CD4-positive, alpha-beta memory T cell (primary cell): ENCODE measurements around the gene FBLN7. TPM values are rescaled to one million over a fixed set of nuclear protein-coding genes. Genes with fewer than 3 reads are reported as not detected.

Source experiments
- CTCF ChIA-PET: fragments of 350-600 bp; sonication (Branson Sonifier 250); formaldehyde crosslinking; loops from one replicate; lab custom pipeline; 2021; ENCODE audit warnings: inconsistent platforms; ENCODE audit not compliant: partially characterized antibody; lab: Charles Lee
- POLR2A ChIA-PET: fragments of 350-600 bp; sonication (Branson Sonifier 250); formaldehyde crosslinking; loops from one replicate; lab custom pipeline; 2021; ENCODE audit not compliant: partially characterized antibody; lab: Charles Lee
- DNase-seq, 5 donors: peaks; one replicate each; pipeline versions ENCODE4 v3.0.0 to v3.0.0-alpha.2; 2020 to 2022; ENCODE audit warnings: mixed read lengths in 1 of 5
- H3K27ac ChIP-seq: one replicate; pipeline ENCODE4 v1.7.0; 2013; ENCODE audit warnings: low read depth, low read length
- H3K27me3 ChIP-seq: 2 replicates; pipeline ENCODE4 v1.7.0; 2013; ENCODE audit warnings: mild to moderate bottlenecking, low read length, moderate library complexity; ENCODE audit not compliant: insufficient read depth
- H3K36me3 ChIP-seq: 2 replicates; pipeline ENCODE4 v1.7.0; 2013; ENCODE audit warnings: mild to moderate bottlenecking, low read length, moderate library complexity; ENCODE audit not compliant: insufficient read depth
- H3K4me1 ChIP-seq: 2 replicates; pipeline ENCODE4 v1.7.0; 2013; ENCODE audit warnings: mild to moderate bottlenecking, low read length, moderate library complexity; ENCODE audit not compliant: insufficient read depth
- H3K4me3 ChIP-seq, 2 donors: one replicate each; pipeline ENCODE4 v1.7.0; 2013; ENCODE audit warnings: low read length in 2 of 2, mild to moderate bottlenecking in 1 of 2
- H3K9me3 ChIP-seq, 2 donors: one replicate each; pipeline ENCODE4 v1.7.0; 2013; ENCODE audit warnings: low read length in 2 of 2, control low read depth in 1 of 2; ENCODE audit not compliant: control insufficient read depth in 1 of 2
- H3K27ac Mint-ChIP-seq, 7 donors: one replicate each; pipeline ENCODE4 v1.8.0; 2020 to 2021; ENCODE audit warnings: mixed read lengths in 7 of 7, mild to moderate bottlenecking in 6 of 7, inconsistent platforms in 3 of 7, moderate library complexity in 3 of 7
- H3K27me3 Mint-ChIP-seq, 2 donors: one replicate each; pipeline ENCODE4 v1.8.0; 2020 to 2021; ENCODE audit warnings: mixed read lengths in 2 of 2
- H3K36me3 Mint-ChIP-seq, 2 donors: one replicate each; pipeline ENCODE4 v1.8.0; 2020 to 2021; ENCODE audit warnings: mixed read lengths in 2 of 2, inconsistent platforms in 1 of 2, mild to moderate bottlenecking in 1 of 2
- H3K4me1 Mint-ChIP-seq, 4 donors: one replicate each; pipeline ENCODE4 v1.8.0; 2020 to 2021; ENCODE audit warnings: mixed read lengths in 4 of 4, mild to moderate bottlenecking in 1 of 4
- H3K4me3 Mint-ChIP-seq, 8 donors: one replicate each; pipeline ENCODE4 v1.8.0; 2020 to 2021; ENCODE audit warnings: mixed read lengths in 8 of 8, mild to moderate bottlenecking in 7 of 8, moderate library complexity in 6 of 8, inconsistent platforms in 3 of 8
- H3K9me3 Mint-ChIP-seq, 8 donors: one replicate each; pipeline ENCODE4 v1.8.0; 2020 to 2021; ENCODE audit warnings: mixed read lengths in 8 of 8, mild to moderate bottlenecking in 5 of 8, inconsistent platforms in 3 of 8, moderate library complexity in 1 of 8
- intact Hi-C: fragments of 100-400 bp; cut with micrococcal nuclease; formaldehyde crosslinking; loops from one replicate; pipeline ENCODE4 v1.15.1; 2023
- polyA plus RNA-seq, 2 donors: library from polyadenylated mRNA; unstranded; fragments of 300-500 nt; fragmentation: Illumina TruSeq; gene quantifications; one replicate each; pipeline ENCODE4 v1.2.3, GENCODE V29; 2021
- total RNA-seq, 2 experiments: library from RNA; stranded (reverse); gene quantifications; one replicate each; pipeline ENCODE4 v1.2.3, GENCODE V29; 2021

Gene FBLN7
- total and polyA plus RNA-seq, 4 experiments from 2014 or later, result 29.3 to 41.2 (median 35.7) TPM

DNA sequence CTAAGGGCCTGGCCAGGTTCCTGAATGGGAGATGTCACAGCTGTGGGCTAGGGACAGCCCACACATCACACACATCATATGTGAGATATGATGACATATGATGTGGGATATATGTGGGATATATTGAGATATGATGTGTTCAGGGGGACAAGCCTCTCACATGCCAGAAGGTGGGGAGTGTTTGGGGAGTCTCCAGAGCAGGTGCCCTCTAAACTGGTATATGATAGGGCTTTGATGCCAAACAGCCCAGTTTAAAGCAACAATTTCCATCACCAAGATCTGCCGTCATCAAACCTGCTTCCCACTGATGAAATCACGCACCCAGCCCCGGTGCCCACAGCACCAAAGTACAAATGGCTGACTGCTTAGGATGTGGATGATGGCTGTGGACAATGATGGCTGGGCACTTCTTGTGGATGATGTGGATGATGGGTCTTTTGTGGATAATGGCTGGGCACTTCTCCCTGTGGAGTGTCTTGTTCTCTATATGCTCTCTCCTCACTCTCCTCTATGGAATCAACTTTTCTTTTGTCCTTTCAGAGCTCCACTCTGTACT is 50.9 kb downstream of the FBLN7 start:
- Histone ChIP-seq H3K27me3 (no peaks in the 10 kb centered on the region), H3K36me3 (peaks cover 4% of the 10 kb centered on the region), H3K27ac (peak overlapping the region; percentile 80), H3K9me3 (no peaks in the 10 kb centered on the region), H3K4me1 (peaks cover 87% of the 10 kb centered on the region), H3K4me3 (peak overlapping the region in 1 of 2 donors; percentile 30)
- Mint-ChIP-seq H3K4me1 (peaks cover 54 to 88% (median 75%) of the 10 kb centered on the region in 4 donors), H3K27me3 (peaks cover 0 to 1% of the 10 kb centered on the region in 2 donors), H3K36me3 (peaks cover 22 to 31% of the 10 kb centered on the region in 2 donors), H3K9me3 (no peaks in the 10 kb centered on the region), H3K27ac (peak overlapping the region; percentile 93 to 100 (median 99)), H3K4me3 (peak overlapping the region; percentile 54 to 86 (median 73))
- DNase-seq, result peak in 1 of 5 donors; percentile 57
- ChIA-PET CTCF (interaction anchor here (0.5 to 2.4 kb wide), 5 partner anchors 28 to 345 kb away, joined by 3 to 7 read pairs (median 4); partner anchors contain the start of gene ZC3H8), POLR2A (interaction anchor here (0.5 to 3.3 kb wide), 11 partner anchors 13 to 134 kb away, joined by 3 to 21 read pairs (median 4); partner anchors contain the start of genes TMEM87B and ZC3H8)
- intact Hi-C loops, result loop anchor here (2.0 to 10.0 kb wide), 5 partner anchors 43 to 1064 kb away; partner anchors contain the start of genes BCL2L11, RGPD8 and TMEM87B

DNA sequence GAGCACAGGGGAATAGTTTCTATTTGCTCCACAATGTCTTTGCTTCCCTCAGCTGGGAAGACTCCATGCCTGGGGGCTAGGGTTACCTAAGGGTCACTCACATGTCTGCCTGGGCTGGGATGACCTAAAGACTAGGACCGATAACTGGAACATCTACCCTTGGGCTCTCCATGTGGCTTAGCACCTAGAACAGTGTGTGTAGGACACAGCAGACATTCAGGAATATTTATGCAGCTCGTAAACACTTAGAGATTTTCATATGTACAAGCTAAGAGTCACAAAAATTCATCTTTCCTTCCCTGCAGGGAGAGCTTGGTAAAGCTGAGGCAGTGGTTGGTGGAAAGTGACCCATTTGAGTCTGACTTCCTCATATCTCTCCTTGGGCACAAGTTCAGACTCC is 55.8 kb downstream of the FBLN7 start:
- Mint-ChIP-seq H3K27me3 (no peaks in the 10 kb centered on the region), H3K9me3 (no peaks in the 10 kb centered on the region), H3K4me1 (peaks cover 41 to 62% (median 49%) of the 10 kb centered on the region in 4 donors), H3K4me3 (peak overlapping the region in 4 of 8 donors; percentile 42 to 66 (median 55)), H3K36me3 (peaks cover 12 to 33% of the 10 kb centered on the region in 2 donors), H3K27ac (peak overlapping the region in 4 of 7 donors; percentile 67 to 83 (median 78))
- no peak for DNase-seq
- no peak overlapping the region for H3K4me3 ChIP-seq
- intact Hi-C loops, result no loop called here
- H3K27ac ChIP-seq, result no peak overlapping the region
- H3K9me3 ChIP-seq, result no peaks in the 10 kb centered on the region
- H3K27me3 ChIP-seq, result no peaks in the 10 kb centered on the region
- no peaks in the 10 kb centered on the region for H3K36me3 ChIP-seq
- H3K4me1 ChIP-seq, result peaks cover 59% of the 10 kb centered on the region
- ChIA-PET CTCF (no interaction called here), POLR2A (interaction anchor here (1.3 to 8.5 kb wide), 2 partner anchors 11 to 38 kb away, joined by 4 to 73 read pairs; no protein-coding TSS in a partner anchor)

DNA sequence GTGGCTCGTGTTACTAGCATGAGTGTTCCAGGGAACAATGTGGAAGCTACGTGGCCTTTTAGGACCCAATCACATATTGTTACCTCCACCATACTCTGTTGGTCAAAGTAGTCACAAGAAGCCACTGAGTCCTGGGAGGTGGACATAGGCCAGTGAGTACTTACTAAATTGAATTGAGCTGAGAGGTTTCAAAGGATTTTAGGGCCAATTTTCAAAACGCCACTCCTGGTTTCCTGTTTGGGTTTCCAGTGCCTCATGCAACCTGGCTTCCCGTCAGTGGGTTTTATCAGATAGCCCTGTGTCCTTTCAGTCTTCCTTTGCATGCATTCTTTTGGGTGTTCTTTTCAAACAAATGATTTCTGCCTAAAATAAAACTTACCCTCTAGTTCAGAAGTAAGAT is 56.3 kb downstream of the FBLN7 start:
- Mint-ChIP-seq H3K36me3 (peaks cover 14 to 38% of the 10 kb centered on the region in 2 donors), H3K4me3 (peak overlapping the region in 6 of 8 donors; percentile 21 to 66 (median 59)), H3K9me3 (no peaks in the 10 kb centered on the region), H3K27me3 (no peaks in the 10 kb centered on the region), H3K27ac (peak overlapping the region; percentile 67 to 89 (median 81)), H3K4me1 (peaks cover 38 to 57% (median 45%) of the 10 kb centered on the region in 4 donors)
- no peaks in the 10 kb centered on the region for H3K27me3 ChIP-seq
- H3K4me3 ChIP-seq, result no peak overlapping the region
- DNase-seq, result peak in 1 of 5 donors; percentile 6
- no peaks in the 10 kb centered on the region for H3K36me3 ChIP-seq
- CTCF ChIA-PET, result no interaction called here
- peaks cover 54% of the 10 kb centered on the region for H3K4me1 ChIP-seq
- no peaks in the 10 kb centered on the region for H3K9me3 ChIP-seq
- intact Hi-C loops, result no loop called here
- POLR2A ChIA-PET, result interaction anchor here (1.3 to 8.5 kb wide), 2 partner anchors 12 to 38 kb away, joined by 4 to 73 read pairs; no protein-coding TSS in a partner anchor
- no peak overlapping the region for H3K27ac ChIP-seq

DNA sequence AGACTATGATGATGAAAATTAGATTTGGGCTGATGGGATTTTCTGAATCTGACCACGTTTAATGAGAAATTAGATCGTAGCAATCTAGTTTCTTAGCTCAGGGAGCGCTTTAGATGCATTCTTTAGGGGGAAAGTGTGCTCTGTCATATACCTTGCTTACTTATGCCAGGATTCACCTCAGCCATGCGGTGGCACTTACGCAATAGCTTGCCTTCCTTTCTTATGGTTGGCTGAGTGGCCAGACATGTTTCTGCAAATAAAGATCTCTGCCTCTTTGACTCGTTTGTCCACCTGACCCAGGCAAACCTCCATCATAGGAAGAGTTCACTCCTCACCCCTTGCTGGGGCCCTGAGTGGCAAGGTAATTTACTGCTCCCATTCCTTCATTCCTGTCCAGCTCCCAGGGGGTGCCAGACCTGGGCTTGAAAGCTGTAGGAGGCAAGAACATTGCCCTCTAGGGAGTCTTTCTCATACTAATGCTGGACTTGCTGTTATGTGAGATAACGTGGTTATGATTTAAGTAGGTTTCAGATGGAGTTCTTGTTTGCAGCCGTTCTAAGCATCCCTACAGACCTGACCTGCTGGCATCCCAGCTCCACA is 57.1 kb downstream of the FBLN7 start:
- no peak for DNase-seq
- Histone ChIP-seq H3K27me3 (no peaks in the 10 kb centered on the region), H3K36me3 (no peaks in the 10 kb centered on the region), H3K9me3 (no peaks in the 10 kb centered on the region), H3K4me3 (no peak overlapping the region), H3K4me1 (peaks cover 47% of the 10 kb centered on the region), H3K27ac (no peak overlapping the region)
- Mint-ChIP-seq H3K36me3 (peaks cover 20 to 46% of the 10 kb centered on the region in 2 donors), H3K9me3 (no peaks in the 10 kb centered on the region), H3K27ac (peak overlapping the region in 5 of 7 donors; percentile 13 to 86 (median 22)), H3K4me3 (peak overlapping the region in 2 of 8 donors; percentile 17 to 64), H3K27me3 (no peaks in the 10 kb centered on the region), H3K4me1 (peaks cover 33 to 51% (median 38%) of the 10 kb centered on the region in 4 donors)
- ChIA-PET POLR2A (interaction anchor here (8.5 kb wide), 1 partner anchor 13 kb away, joined by 73 read pairs; no protein-coding TSS in a partner anchor), CTCF (no interaction called here)
- intact Hi-C loops, result no loop called here

DNA sequence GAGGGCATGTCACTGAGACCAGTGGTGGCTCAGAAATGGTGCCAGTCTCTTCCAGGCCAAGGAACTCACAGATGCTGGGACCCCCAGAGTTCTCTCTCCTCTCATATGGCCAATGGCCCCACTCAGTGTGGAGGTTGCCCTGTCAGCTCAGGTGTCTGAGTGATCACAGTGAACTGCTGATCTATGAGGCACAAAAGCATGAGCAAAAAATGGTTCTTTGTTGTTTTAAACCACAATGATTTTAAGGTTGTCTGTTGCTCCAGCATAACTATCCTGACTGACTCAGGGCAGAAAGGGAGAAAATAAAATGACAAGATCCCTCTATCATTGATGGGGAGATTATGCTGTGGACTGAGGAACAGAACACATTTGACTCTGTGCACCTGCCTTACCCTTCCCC is 57.8 kb downstream of the FBLN7 start:
- Histone ChIP-seq H3K36me3 (no peaks in the 10 kb centered on the region), H3K27me3 (no peaks in the 10 kb centered on the region), H3K4me1 (peaks cover 40% of the 10 kb centered on the region), H3K27ac (no peak overlapping the region), H3K9me3 (no peaks in the 10 kb centered on the region), H3K4me3 (no peak overlapping the region)
- Mint-ChIP-seq H3K4me1 (peaks cover 30 to 46% (median 33%) of the 10 kb centered on the region in 4 donors), H3K27ac (peak overlapping the region in 6 of 7 donors; percentile 35 to 89 (median 50)), H3K36me3 (peaks cover 18 to 49% of the 10 kb centered on the region in 2 donors), H3K4me3 (no peak overlapping the region), H3K27me3 (no peaks in the 10 kb centered on the region), H3K9me3 (no peaks in the 10 kb centered on the region)
- DNase-seq, result no peak
- CTCF ChIA-PET, result no interaction called here
- intact Hi-C loops, result no loop called here
- POLR2A ChIA-PET, result interaction anchor here (0.6 to 8.5 kb wide), 2 partner anchors 13 to 498 kb away, joined by 4 to 73 read pairs; no protein-coding TSS in a partner anchor

- no peak overlapping the region for H3K4me3 ChIP-seq
- peaks cover 0 to under 1% of the 10 kb centered on the region in 2 donors for H3K9me3 ChIP-seq
- DNase-seq, result no peak
- no peaks in the 10 kb centered on the region for H3K27me3 ChIP-seq
- CTCF ChIA-PET, result no interaction called here
- no peak overlapping the region for H3K4me3 Mint-ChIP-seq
- peaks cover 20 to 28% (median 22%) of the 10 kb centered on the region in 4 donors for H3K4me1 Mint-ChIP-seq
- POLR2A ChIA-PET, result interaction anchor here (8.5 kb wide), 1 partner anchor 15 kb away, joined by 73 read pairs; no protein-coding TSS in a partner anchor
- H3K4me1 ChIP-seq, result peaks cover 25% of the 10 kb centered on the region
- peaks cover 22 to 46% of the 10 kb centered on the region in 2 donors for H3K36me3 Mint-ChIP-seq
- H3K9me3 Mint-ChIP-seq, result peaks cover 0 to 1% (median 0%) of the 10 kb centered on the region in 8 donors
- H3K27ac ChIP-seq, result no peak overlapping the region
- H3K27me3 Mint-ChIP-seq, result no peaks in the 10 kb centered on the region
- H3K27ac Mint-ChIP-seq, result no peak overlapping the region
- no peaks in the 10 kb centered on the region for H3K36me3 ChIP-seq
- intact Hi-C loops, result no loop called here
Observed at GRCh38 chr2:112197868-112198267, 59.7 kb downstream of the FBLN7 start.

GRCh38 chr2:112198780-112199179 is 60.6 kb downstream of the FBLN7 start:
- Histone ChIP-seq H3K27me3 (no peaks in the 10 kb centered on the region), H3K27ac (no peak overlapping the region), H3K4me3 (no peak overlapping the region), H3K9me3 (peaks cover 0 to 7% of the 10 kb centered on the region in 2 donors), H3K4me1 (peaks cover 22% of the 10 kb centered on the region), H3K36me3 (no peaks in the 10 kb centered on the region)
- intact Hi-C loops, result no loop called here
- peaks cover 18 to 23% (median 20%) of the 10 kb centered on the region in 4 donors for H3K4me1 Mint-ChIP-seq
- H3K4me3 Mint-ChIP-seq, result no peak overlapping the region
- ChIA-PET POLR2A (no interaction called here), CTCF (no interaction called here)
- H3K27me3 Mint-ChIP-seq, result no peaks in the 10 kb centered on the region
- no peak for DNase-seq
- H3K9me3 Mint-ChIP-seq, result peaks cover 0 to 10% (median 4%) of the 10 kb centered on the region in 8 donors
- peaks cover 29 to 48% of the 10 kb centered on the region in 2 donors for H3K36me3 Mint-ChIP-seq
- H3K27ac Mint-ChIP-seq, result no peak overlapping the region
